Astrocyte of the cerebellum (primary cell): ENCODE measurements around the gene SESN2.
A peak's percentile ranks its signal among the peaks of the same experiment; 100 is the strongest.

Experiments
- DNase-seq: peaks from one replicate; pipeline ENCODE4 v3.0.0-alpha.2; 2011; ENCODE audit warnings: low read depth
- H3K4me3 ChIP-seq: 2 replicates; pipeline ENCODE4 v1.5.1; 2011; ENCODE audit warnings: mild to moderate bottlenecking, low read depth, low read length, moderate library complexity
- CTCF ChIP-seq: IDR thresholded peaks from 2 replicates; pipeline ENCODE4 v1.5.1; 2012; ENCODE audit warnings: low read length, low read depth, moderate library complexity, mild to moderate bottlenecking; ENCODE audit errors: missing control alignments
- in situ Hi-C: cut with HindIII; loops from 2 replicates; pipeline ENCODE4 v1.10.0; 2017; ENCODE audit warnings: low sequenced_read_pairs

The SESN2 gene

GRCh38 chr1:28241638-28242241 lies 17.6 kb upstream of the SESN2 start:
- in situ Hi-C loops, result no loop called here
- no peak for TF ChIP-seq CTCF
- H3K4me3 ChIP-seq, result no peak overlapping the region

GRCh38 chr1:28243685-28244311 lies 15.5 kb upstream of the SESN2 start:
- in situ Hi-C loops, result no loop called here
- TF ChIP-seq CTCF, result no peak
- DNase-seq, result no peak
- no peak overlapping the region for H3K4me3 ChIP-seq

More at GRCh38 chr1:28241638-28242241, 17.6 kb upstream of the SESN2 start:
- no peak for DNase-seq

- TF ChIP-seq CTCF, result no peak
- H3K4me3 ChIP-seq, result no peak overlapping the region
- DNase-seq, result no peak
- in situ Hi-C loops, result no loop called here
Measured at GRCh38 chr1:28244549-28245251, 14.6 kb upstream of the SESN2 start.

GRCh38 chr1:28246427-28246832 lies 12.9 kb upstream of the SESN2 start:
- DNase-seq, result no peak
- in situ Hi-C loops, result no loop called here
- TF ChIP-seq CTCF, result no peak
- peak overlapping the region; percentile 50 for H3K4me3 ChIP-seq

- peak overlapping the region; percentile 7 for H3K4me3 ChIP-seq
- in situ Hi-C loops, result no loop called here
- no peak for TF ChIP-seq CTCF
- no peak for DNase-seq
Measured at GRCh38 chr1:28247612-28248272, 11.6 kb upstream of the SESN2 start.

- peak; percentile 57 for DNase-seq
- peak; percentile 96 for TF ChIP-seq CTCF
- in situ Hi-C loops, result no loop called here
- H3K4me3 ChIP-seq, result peak overlapping the region; percentile 9
Measured at GRCh38 chr1:28248273-28249012, 10.9 kb upstream of the SESN2 start.
